Hematopoietic multipotent progenitor cell treated with erythropoietin and hydrocortisone succinate and interleukin-3 and kit ligand, for 17 days (in vitro differentiated cells): ENCODE measurements around the gene LONRF3.
"Not testable (repeated sequence)": the region's sequence is repeated elsewhere in the genome, so short reads cannot be mapped to it uniquely, and the experiment has no call there.

Experiments used
- DNase-seq: peaks from one replicate; pipeline ENCODE4 v3.0.0-alpha.2; 2015; ENCODE audit warnings: low spot score

The LONRF3 gene

DNA sequence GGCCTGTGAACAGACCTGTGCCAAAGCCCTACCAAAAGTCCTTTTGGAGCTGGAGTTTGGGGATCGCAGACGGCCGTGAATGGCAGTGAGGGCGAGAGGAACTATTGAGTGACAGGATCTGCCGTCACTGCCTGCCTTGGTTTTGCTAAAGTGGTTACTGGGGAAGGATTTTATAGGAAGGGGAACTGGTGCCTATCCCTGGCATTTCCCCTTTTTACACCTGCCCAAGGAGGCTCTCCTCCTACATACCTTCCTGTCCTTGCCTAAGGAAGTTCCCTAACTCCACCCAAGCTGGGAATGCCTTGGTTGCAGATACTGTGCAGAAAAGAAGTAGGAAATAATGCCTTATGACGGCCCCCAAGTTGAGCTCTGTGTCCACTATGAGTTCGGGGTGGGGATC lies 14.5 kb downstream of the LONRF3 start:
- DNase-seq, result no peak

- no peak for DNase-seq
Observed at GRCh38 chrX:118989886-118990285, 15.5 kb downstream of the LONRF3 start.

GRCh38 chrX:118990512-118991227 lies 16.3 kb downstream of the LONRF3 start:
- no peak for DNase-seq

DNA sequence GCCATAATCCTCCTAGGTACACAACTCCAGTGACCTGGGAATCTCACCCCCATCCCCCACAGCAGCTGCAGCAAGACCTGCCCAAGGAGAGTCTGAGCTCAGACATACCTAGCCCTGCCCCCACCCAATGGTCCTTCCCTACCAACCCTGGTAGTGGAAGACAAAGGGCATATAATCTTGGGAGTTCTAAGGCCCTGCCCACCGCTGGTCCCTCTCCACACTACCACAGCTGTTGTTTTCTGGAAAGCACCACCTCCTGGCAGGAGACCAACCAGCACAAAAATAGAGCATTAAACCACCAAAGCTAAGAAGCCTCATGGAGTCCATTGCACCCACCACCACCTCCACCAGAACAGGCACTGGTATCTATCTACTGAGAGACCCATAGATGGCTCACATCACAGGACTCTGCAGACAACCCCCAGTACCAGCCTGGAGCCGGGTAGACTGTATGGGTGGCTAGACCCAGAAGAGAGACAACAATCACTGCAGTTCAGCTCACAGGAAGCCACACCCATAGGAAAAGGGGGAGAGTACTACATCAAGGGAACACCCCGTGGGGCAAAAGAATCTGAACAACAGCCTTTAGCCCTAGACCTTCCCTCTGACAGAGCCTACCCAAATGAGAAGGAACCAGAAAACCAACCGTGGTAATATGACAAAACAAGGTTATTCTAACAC lies 18.2 kb downstream of the LONRF3 start:
- DNase-seq, result not testable (repeated sequence)

DNA sequence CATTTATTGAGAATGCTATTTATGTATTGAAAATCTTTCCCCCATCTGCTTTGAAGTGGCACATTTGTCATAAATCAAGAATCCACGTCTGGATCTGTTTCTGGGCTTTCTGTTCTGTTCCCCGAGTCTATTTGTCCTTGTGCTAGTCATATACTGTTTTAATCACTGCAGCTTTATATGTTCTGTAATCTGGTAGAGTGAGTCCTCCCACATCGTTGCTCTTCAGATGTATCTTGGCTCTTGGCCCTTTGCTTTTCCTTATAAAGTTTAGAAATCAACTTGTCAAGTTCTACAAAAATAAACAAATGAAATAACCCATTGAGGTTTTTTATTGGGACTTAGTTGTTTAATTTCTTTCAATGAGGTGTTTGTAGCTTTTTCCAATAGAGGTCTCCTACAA lies 29.0 kb downstream of the LONRF3 start:
- DNase-seq, result no peak

- DNase-seq, result peak; percentile 10
Observed at GRCh38 chrX:119004920-119005524, 30.6 kb downstream of the LONRF3 start.

GRCh38 chrX:119007189-119007770 lies 32.9 kb downstream of the LONRF3 start:
- DNase-seq, result no peak

DNA sequence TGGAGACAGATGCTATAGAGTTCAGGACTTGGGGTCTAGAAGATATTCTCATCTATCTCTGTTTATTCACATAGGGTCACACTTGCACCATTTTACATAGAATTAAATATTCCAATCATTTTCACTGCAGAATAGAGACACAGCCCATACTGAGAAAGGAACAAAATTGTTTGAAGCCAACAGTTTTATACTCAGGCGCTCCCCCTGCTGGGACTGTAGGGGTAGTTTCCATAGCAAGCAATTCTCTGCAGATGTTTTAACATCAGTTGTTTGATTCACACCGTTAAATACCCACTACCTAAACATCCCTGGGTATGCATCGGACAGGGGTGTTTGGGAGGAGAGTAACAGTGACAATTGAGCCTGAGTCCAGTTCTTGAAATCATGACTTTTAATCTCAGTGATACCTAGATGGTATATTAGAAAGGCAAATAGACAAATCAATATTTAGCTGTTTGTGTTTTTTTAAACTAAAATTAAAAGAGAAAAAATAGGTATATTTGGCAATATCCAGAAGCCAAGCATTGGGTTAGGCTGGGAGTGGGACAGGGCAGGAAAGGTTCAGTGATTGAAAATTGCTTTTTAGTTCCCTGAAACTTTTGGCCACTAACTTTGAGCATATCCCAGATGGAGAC lies 33.8 kb downstream of the LONRF3 start:
- no peak for DNase-seq

- DNase-seq, result no peak
Observed at GRCh38 chrX:119009071-119009470, 34.7 kb downstream of the LONRF3 start.

- DNase-seq, result no peak
Observed at GRCh38 chrX:119010491-119010890, 36.1 kb downstream of the LONRF3 start.

DNA sequence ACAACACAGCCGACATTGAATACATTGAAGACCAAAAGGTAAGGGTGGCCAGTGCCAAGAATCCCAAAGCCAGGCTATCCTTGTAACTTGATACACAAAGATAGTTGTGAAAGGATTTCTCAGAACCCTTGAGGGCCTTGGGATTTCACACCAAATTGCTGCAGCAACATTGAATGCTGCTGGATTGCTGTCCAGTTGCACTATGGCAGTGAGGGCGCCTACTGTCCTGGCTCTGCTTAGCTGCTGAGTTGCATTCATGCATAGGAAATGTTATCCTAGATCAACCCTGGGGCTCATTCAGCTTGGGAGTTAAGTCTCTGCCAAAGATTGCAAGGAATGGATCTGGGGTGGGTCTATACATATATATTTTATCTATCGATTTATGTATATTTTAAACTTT lies 38.7 kb downstream of the LONRF3 start:
- no peak for DNase-seq

GRCh38 chrX:119015407-119016237 lies 41.2 kb downstream of the LONRF3 start:
- DNase-seq, result no peak

GRCh38 chrX:119017077-119017476 lies 42.7 kb downstream of the LONRF3 start:
- no peak for DNase-seq

DNA sequence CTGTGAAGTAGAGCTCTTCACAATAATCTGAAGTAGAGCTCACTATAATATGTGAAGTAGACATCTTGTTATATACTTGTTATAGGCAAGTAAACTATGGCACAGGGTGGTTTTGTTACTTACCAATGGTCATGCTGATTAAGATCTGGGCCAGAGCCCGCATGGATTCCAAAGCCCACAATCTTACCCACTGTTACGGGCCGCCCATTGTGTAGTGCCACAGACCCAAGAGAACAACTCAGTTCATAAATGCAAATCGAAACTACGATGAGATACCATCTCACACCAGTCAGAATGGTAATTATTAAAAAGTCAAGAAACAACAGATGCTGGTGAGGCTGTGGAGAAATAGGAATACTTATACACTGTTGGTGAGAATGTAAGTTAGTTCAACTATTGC lies 51.5 kb downstream of the LONRF3 start:
- no peak for DNase-seq

DNA sequence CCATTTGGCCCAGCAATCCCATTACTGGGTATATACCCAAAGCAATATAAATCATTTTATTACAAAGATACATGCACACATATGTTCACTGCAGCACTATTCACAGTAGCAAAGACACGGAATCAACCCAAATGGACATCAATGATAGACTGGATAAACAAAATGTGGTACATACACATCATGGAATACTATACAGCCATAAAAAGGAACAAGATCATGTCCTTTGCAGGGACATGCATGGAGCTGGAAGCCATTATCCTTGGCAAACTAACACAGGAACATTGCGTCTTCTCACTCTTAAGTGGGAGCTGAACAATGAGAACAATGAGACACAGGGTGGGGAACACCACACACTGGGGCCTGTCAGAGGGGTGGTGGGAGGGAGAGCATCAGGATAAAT lies 51.9 kb downstream of the LONRF3 start:
- DNase-seq, result not testable (repeated sequence)

DNA sequence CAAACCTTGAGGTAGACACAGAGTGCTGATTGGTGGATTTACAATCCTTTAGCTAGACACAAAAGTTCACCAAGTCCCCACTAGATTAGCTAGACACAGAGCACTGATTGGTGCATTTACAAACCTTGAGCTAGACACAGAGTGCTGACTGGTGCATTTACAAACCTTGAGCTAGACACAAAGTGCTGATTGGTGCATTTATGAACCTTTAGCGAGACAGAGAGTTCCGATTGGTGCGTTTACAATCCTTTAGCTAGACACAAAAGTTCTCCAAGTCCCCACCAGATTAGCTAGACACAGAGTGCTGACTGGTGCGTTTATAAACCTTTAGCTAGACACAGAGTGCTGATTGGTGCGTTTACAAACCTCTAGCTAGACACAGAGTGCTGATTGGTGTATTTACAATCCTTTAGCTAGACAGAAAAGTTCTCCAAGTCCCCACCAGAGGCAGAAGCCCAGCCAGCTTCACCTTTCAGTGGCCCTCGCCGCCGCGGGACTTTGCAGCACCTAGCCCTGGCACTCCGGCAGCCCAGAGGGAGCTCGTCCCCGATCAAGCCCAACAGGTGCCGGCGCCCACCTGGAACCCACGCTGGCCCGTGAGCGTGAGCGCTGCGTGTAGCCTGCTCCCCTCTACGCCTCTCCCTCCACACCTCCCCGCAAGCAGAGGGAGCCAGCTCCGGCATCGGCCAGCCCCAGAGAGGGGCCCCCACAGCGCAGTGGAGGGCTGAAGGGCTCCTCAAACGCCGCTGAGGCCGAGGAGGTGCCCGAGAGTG lies 53.7 kb downstream of the LONRF3 start:
- DNase-seq, result not testable (repeated sequence)

DNA sequence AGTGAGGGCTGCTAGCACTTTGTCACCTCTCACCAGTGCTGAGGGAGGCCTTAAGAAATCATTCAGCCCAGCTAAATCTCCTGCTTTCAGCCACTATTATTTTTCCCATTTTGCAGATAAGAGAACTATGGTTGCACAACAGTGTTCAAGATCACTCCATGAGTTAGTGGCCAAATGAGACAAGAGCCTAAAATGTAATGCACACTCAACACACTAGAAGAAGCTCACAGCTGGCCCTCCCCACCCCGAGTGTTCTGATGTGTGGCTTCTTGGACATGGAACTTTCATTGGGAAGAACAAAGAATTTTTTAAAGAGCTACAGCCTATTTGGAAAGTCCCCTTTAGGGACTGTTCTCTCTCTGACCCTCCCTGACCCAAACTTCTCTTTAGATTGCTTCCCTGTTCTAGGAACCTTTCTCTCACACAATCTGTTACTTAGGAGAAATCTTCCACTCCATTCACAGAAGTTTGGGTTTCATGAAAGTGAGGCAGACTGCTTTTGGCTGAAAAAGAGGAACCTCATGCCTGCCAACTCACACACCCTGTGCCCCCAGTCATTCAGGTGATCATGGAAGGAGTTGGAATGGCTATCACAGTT lies 54.4 kb downstream of the LONRF3 start:
- no peak for DNase-seq

- not testable (repeated sequence) for DNase-seq
Observed at GRCh38 chrX:119029656-119030055, 55.2 kb downstream of the LONRF3 start.

- DNase-seq, result no peak
Observed at GRCh38 chrX:119030990-119031389, 56.6 kb downstream of the LONRF3 start.
